WTC11 (cell line): Measurements from ENCODE around the gene SLC25A46. TPM values are rescaled to one million over a fixed set of nuclear protein-coding genes. Genes with fewer than 3 reads are reported as not detected.

Source experiments
- ATAC-seq: fragments of 200-7000 bp; cut with Tn5 transposase; 2 replicates; pipeline ENCODE4 v1.10.0; 2021; ENCODE audit warnings: mild to moderate bottlenecking, moderate library complexity
- CTCF ChIA-PET: fragments of 300-600 bp; sonication (Branson Sonifier 250); formaldehyde crosslinking; loops from one replicate; lab custom pipeline; 2021; ENCODE audit warnings: antibody characterized with exemption; lab: Charles Lee
- POLR2A ChIA-PET: fragments of 350-600 bp; sonication (Branson Sonifier 250); formaldehyde crosslinking; loops from one replicate; lab custom pipeline; 2021; ENCODE audit warnings: antibody characterized with exemption; lab: Charles Lee
- DNase-seq: peaks from one replicate; pipeline ENCODE4 v3.0.0; 2021; ENCODE audit warnings: low spot score
- H3K27ac Mint-ChIP-seq: 2 replicates; pipeline ENCODE4 v1.8.0; 2021; ENCODE audit warnings: mixed read lengths
- H3K27me3 Mint-ChIP-seq: 2 replicates; pipeline ENCODE4 v1.8.0; 2021; ENCODE audit warnings: low read depth, mild to moderate bottlenecking, moderate library complexity, mixed read lengths
- H3K36me3 Mint-ChIP-seq: 2 replicates; pipeline ENCODE4 v1.8.0; 2021; ENCODE audit warnings: mixed read lengths
- H3K4me1 Mint-ChIP-seq: 2 replicates; pipeline ENCODE4 v1.8.0; 2022; ENCODE audit warnings: mixed read lengths
- H3K4me3 Mint-ChIP-seq: 2 replicates; pipeline ENCODE4 v1.8.0; 2021; ENCODE audit warnings: mild to moderate bottlenecking, moderate library complexity, mixed read lengths
- H3K9me3 Mint-ChIP-seq: 2 replicates; pipeline ENCODE4 v1.8.0; 2021; ENCODE audit warnings: mixed read lengths
- ATF1 ChIP-seq: sonication (generic); formaldehyde crosslinking; IDR thresholded peaks from 2 replicates; pipeline ENCODE4 v1.8.1; 2023; ENCODE audit warnings: mild to moderate bottlenecking, moderate library complexity, missing genetic modification reagents
- EMX1 ChIP-seq: fragments of 250-450 bp; sonication (Bioruptor Pico); IDR thresholded peaks from 2 replicates; pipeline ENCODE4 v1.8.0; 2021; ENCODE audit warnings: mild to moderate bottlenecking
- ESRRA ChIP-seq: sonication (generic); formaldehyde crosslinking; IDR thresholded peaks from 2 replicates; pipeline ENCODE4 v1.8.1; 2022; ENCODE audit warnings: mild to moderate bottlenecking, missing genetic modification reagents, borderline replicate concordance
- ETV6 ChIP-seq: sonication (generic); formaldehyde crosslinking; IDR thresholded peaks from 2 replicates; pipeline ENCODE4 v1.8.1; 2022; ENCODE audit warnings: mild to moderate bottlenecking, missing genetic modification reagents
- GABPB1 ChIP-seq: sonication (generic); formaldehyde crosslinking; IDR thresholded peaks from 2 replicates; pipeline ENCODE4 v1.8.1; 2023; ENCODE audit warnings: mild to moderate bottlenecking, missing genetic modification reagents
- GRHL2 ChIP-seq: fragments of 250-450 bp; sonication (Bioruptor Pico); IDR thresholded peaks from 2 replicates; pipeline ENCODE4 v1.8.0; 2022; ENCODE audit warnings: mild to moderate bottlenecking, moderate library complexity; ENCODE audit not compliant: insufficient replicate concordance, severe bottlenecking
- JAZF1 ChIP-seq: fragments of 250-450 bp; sonication (Bioruptor Pico); IDR thresholded peaks from 2 replicates; pipeline ENCODE4 v1.9.0; 2021; ENCODE audit warnings: moderate library complexity, mild to moderate bottlenecking, inconsistent platforms
- JUN ChIP-seq: sonication (generic); formaldehyde crosslinking; IDR thresholded peaks from 2 replicates; pipeline ENCODE4 v1.8.0; 2023; ENCODE audit warnings: mild to moderate bottlenecking, missing genetic modification reagents
- MYBL2 ChIP-seq: sonication (generic); formaldehyde crosslinking; IDR thresholded peaks from 2 replicates; pipeline ENCODE4 v1.8.1; 2023; ENCODE audit warnings: mild to moderate bottlenecking, moderate library complexity, missing genetic modification reagents
- NR3C1 ChIP-seq: sonication (generic); formaldehyde crosslinking; conservative IDR thresholded peaks from 2 replicates; pipeline ENCODE4 v1.8.1; 2023; ENCODE audit warnings: low read depth, mild to moderate bottlenecking, missing genetic modification reagents
- PRRX2 ChIP-seq: fragments of 250-450 bp; sonication (Bioruptor Pico); IDR thresholded peaks from 2 replicates; pipeline ENCODE4 v1.8.0; 2021; ENCODE audit warnings: mild to moderate bottlenecking
- SP1 ChIP-seq: sonication (generic); formaldehyde crosslinking; conservative IDR thresholded peaks from 2 replicates; pipeline ENCODE4 v1.8.1; 2022; ENCODE audit warnings: missing genetic modification reagents
- TEAD1 ChIP-seq: sonication (generic); formaldehyde crosslinking; IDR thresholded peaks from 2 replicates; pipeline ENCODE4 v1.8.0; 2022; ENCODE audit warnings: mild to moderate bottlenecking, missing genetic modification reagents
- TEAD4 ChIP-seq: sonication (generic); formaldehyde crosslinking; IDR thresholded peaks from 2 replicates; pipeline ENCODE4 v1.8.0; 2022; ENCODE audit warnings: mild to moderate bottlenecking, missing genetic modification reagents
- ZBTB21 ChIP-seq: sonication (generic); formaldehyde crosslinking; IDR thresholded peaks from 2 replicates; pipeline ENCODE4 v1.8.1; 2023; ENCODE audit warnings: mild to moderate bottlenecking, missing genetic modification reagents, borderline replicate concordance
- ZNF219 ChIP-seq: sonication (generic); formaldehyde crosslinking; IDR thresholded peaks from 2 replicates; pipeline ENCODE4 v1.8.0; 2023; ENCODE audit warnings: missing genetic modification reagents, mild to moderate bottlenecking, borderline replicate concordance
- ZNF317 ChIP-seq: sonication (generic); formaldehyde crosslinking; IDR thresholded peaks from 2 replicates; pipeline ENCODE4 v1.8.1; 2023; ENCODE audit warnings: low read depth, mild to moderate bottlenecking, moderate library complexity, missing genetic modification reagents, borderline replicate concordance
- ZNF671 ChIP-seq: fragments of 250-450 bp; sonication (Bioruptor Pico); IDR thresholded peaks from 2 replicates; pipeline ENCODE4 v1.8.0; 2021; ENCODE audit warnings: mild to moderate bottlenecking
- total RNA-seq: library from RNA; stranded (reverse); gene quantifications from 3 replicates; pipeline ENCODE4 v1.2.3, GENCODE V29; 2021
- TF ChIP-seq, protein P1 (sequence below): fragments of 250-450 bp; sonication (Bioruptor Pico); IDR thresholded peaks from 2 replicates; pipeline ENCODE4 v2.1.2; 2022; ENCODE audit warnings: mild to moderate bottlenecking, moderate library complexity
- TF ChIP-seq, protein P2 (sequence below): sonication (generic); formaldehyde crosslinking; IDR thresholded peaks from 2 replicates; pipeline ENCODE4 v1.8.0; 2023; ENCODE audit warnings: missing genetic modification reagents
- TF ChIP-seq, protein P3 (sequence below): sonication (generic); formaldehyde crosslinking; IDR thresholded peaks from 2 replicates; pipeline ENCODE4 v1.8.1; 2022; ENCODE audit warnings: mild to moderate bottlenecking, moderate library complexity, missing genetic modification reagents
- TF ChIP-seq, protein P4 (sequence below): fragments of 250-450 bp; sonication (Bioruptor Pico); IDR thresholded peaks from 2 replicates; pipeline ENCODE4 v1.9.0; 2021; ENCODE audit warnings: mild to moderate bottlenecking
- TF ChIP-seq, protein P5 (sequence below): sonication (generic); formaldehyde crosslinking; IDR thresholded peaks from 2 replicates; pipeline ENCODE4 v1.8.1; 2022; ENCODE audit warnings: missing genetic modification reagents, borderline replicate concordance
- TF ChIP-seq, protein P6 (sequence below): sonication (generic); formaldehyde crosslinking; IDR thresholded peaks from 2 replicates; pipeline ENCODE4 v1.8.0; 2023; ENCODE audit warnings: mild to moderate bottlenecking, missing genetic modification reagents

SLC25A46 gene
- total RNA-seq, 1 experiment from 2014 or later: 19.2 TPM

DNA sequence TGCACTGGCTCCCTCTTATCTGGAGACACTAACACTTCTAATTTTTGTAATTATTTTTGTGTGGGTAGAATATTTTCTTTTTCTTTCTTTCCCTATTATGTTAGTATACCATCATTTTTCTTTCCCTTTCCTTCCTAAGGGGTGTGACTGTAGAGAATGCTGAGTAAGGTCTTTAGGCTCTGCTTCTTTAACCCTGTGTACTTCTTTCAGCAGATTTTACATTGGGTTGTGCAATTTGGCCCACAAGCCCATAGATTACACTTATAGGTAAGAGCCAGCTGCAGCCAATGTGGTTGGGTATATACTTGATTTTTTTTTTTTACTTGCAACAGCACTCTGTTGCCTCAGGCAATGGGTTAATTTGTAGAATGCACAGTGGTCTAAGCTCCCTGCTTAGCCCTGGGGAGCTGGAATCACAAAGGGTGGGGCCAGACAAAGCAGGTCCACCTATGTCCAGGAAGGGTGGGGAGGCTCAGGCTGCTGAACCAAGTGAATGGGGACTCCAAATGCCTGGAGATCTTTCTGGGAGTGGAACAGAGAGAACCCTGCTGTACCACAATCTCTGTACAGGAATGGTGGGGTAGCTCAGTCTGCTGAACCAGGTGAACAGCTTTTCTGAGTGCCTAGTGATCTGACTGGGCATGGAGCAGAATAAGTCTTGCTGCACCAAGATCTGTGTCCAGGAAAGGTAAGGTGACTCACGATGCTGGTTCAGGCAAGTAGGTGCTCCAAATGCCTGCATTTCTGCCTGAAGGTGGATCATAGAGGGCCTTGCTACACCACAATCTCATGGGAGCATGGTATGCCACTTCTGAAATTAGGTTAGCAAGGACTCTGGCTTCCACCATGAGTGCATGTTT, 64.9 kb downstream of the SLC25A46 start:
- DNase-seq: no peak
- ChIA-PET POLR2A (no interaction called here), CTCF (no interaction called here)
- Mint-ChIP-seq H3K36me3 (no peaks in the 10 kb centered on the region), H3K9me3 (peaks cover 48% of the 10 kb centered on the region), H3K4me1 (no peaks in the 10 kb centered on the region), H3K27me3 (no peaks in the 10 kb centered on the region; the same call in 1 of the 2 replicates), H3K4me3 (no peak overlapping the region), H3K27ac (no peak overlapping the region)
- no peak for ATAC-seq
- TF ChIP-seq, protein P1, sequence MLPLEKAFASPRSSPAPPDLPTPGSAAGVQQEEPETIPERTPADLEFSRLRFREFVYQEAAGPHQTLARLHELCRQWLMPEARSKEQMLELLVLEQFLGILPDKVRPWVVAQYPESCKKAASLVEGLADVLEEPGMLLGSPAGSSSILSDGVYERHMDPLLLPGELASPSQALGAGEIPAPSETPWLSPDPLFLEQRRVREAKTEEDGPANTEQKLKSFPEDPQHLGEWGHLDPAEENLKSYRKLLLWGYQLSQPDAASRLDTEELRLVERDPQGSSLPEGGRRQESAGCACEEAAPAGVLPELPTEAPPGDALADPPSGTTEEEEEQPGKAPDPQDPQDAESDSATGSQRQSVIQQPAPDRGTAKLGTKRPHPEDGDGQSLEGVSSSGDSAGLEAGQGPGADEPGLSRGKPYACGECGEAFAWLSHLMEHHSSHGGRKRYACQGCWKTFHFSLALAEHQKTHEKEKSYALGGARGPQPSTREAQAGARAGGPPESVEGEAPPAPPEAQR (CRISPR knock-in tag): no peak
- TF ChIP-seq JUN (CRISPR knock-in tag) (no peak), TEAD4 (CRISPR knock-in tag) (no peak), PRRX2 (CRISPR knock-in tag) (no peak), ESRRA (CRISPR knock-in tag) (no peak), NR3C1 (no peak), SP1 (CRISPR knock-in tag) (no peak), GRHL2 (CRISPR knock-in tag) (no peak), ZNF317 (no peak)
- TF ChIP-seq, protein P2, sequence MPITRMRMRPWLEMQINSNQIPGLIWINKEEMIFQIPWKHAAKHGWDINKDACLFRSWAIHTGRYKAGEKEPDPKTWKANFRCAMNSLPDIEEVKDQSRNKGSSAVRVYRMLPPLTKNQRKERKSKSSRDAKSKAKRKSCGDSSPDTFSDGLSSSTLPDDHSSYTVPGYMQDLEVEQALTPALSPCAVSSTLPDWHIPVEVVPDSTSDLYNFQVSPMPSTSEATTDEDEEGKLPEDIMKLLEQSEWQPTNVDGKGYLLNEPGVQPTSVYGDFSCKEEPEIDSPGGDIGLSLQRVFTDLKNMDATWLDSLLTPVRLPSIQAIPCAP (CRISPR knock-in tag): no peak
- TF ChIP-seq, protein P3, sequence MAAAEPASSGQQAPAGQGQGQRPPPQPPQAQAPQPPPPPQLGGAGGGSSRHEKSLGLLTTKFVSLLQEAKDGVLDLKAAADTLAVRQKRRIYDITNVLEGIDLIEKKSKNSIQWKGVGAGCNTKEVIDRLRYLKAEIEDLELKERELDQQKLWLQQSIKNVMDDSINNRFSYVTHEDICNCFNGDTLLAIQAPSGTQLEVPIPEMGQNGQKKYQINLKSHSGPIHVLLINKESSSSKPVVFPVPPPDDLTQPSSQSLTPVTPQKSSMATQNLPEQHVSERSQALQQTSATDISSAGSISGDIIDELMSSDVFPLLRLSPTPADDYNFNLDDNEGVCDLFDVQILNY (CRISPR knock-in tag): no peak

DNA sequence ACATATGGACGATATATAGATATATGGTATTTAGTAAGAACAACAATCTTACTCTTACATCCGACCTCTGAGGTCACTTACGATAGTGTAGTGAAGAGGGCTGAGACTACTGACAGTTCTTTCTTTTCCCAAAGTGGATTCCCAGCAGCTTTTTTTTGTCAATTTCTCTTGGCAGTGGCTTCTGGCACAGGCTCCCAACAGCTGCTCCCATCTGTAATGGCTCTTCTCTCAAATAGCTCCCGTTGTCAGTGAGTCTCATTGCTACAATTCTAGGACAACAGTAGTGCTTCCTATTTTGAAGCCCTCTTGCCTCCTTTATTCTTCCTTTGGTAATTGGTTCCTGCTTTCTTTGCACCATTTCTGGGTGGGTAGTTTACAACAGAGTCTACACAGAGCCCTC, 68.4 kb downstream of the SLC25A46 start:
- Mint-ChIP-seq H3K27me3 (no peaks in the 10 kb centered on the region), H3K27ac (no peak overlapping the region), H3K36me3 (no peaks in the 10 kb centered on the region), H3K4me3 (no peak overlapping the region), H3K4me1 (no peaks in the 10 kb centered on the region), H3K9me3 (peaks cover 20% of the 10 kb centered on the region)
- ChIA-PET POLR2A (no interaction called here), CTCF (no interaction called here)
- ATAC-seq (no peak), DNase-seq (no peak)
- TF ChIP-seq ZNF671 (no peak), MYBL2 (CRISPR knock-in tag) (no peak), EMX1 (CRISPR knock-in tag) (no peak), ZBTB21 (CRISPR knock-in tag) (no peak), TEAD1 (CRISPR knock-in tag) (no peak), ETV6 (no peak), GABPB1 (CRISPR knock-in tag) (no peak), ZNF219 (no peak), JAZF1 (no peak), ATF1 (CRISPR knock-in tag) (no peak)
- TF ChIP-seq, protein P4, sequence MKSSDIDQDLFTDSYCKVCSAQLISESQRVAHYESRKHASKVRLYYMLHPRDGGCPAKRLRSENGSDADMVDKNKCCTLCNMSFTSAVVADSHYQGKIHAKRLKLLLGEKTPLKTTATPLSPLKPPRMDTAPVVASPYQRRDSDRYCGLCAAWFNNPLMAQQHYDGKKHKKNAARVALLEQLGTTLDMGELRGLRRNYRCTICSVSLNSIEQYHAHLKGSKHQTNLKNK (CRISPR knock-in tag): no peak
- TF ChIP-seq, protein P5, sequence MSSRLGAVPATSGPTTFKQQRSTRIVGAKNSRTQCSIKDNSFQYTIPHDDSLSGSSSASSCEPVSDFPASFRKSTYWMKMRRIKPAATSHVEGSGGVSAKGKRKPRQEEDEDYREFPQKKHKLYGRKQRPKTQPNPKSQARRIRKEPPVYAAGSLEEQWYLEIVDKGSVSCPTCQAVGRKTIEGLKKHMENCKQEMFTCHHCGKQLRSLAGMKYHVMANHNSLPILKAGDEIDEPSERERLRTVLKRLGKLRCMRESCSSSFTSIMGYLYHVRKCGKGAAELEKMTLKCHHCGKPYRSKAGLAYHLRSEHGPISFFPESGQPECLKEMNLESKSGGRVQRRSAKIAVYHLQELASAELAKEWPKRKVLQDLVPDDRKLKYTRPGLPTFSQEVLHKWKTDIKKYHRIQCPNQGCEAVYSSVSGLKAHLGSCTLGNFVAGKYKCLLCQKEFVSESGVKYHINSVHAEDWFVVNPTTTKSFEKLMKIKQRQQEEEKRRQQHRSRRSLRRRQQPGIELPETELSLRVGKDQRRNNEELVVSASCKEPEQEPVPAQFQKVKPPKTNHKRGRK: no peak
- TF ChIP-seq, protein P6, sequence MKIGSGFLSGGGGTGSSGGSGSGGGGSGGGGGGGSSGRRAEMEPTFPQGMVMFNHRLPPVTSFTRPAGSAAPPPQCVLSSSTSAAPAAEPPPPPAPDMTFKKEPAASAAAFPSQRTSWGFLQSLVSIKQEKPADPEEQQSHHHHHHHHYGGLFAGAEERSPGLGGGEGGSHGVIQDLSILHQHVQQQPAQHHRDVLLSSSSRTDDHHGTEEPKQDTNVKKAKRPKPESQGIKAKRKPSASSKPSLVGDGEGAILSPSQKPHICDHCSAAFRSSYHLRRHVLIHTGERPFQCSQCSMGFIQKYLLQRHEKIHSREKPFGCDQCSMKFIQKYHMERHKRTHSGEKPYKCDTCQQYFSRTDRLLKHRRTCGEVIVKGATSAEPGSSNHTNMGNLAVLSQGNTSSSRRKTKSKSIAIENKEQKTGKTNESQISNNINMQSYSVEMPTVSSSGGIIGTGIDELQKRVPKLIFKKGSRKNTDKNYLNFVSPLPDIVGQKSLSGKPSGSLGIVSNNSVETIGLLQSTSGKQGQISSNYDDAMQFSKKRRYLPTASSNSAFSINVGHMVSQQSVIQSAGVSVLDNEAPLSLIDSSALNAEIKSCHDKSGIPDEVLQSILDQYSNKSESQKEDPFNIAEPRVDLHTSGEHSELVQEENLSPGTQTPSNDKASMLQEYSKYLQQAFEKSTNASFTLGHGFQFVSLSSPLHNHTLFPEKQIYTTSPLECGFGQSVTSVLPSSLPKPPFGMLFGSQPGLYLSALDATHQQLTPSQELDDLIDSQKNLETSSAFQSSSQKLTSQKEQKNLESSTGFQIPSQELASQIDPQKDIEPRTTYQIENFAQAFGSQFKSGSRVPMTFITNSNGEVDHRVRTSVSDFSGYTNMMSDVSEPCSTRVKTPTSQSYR (CRISPR knock-in tag): no peak
